ENCODE results near the gene PIM1.

PIM1 gene

GRCh38 chr6:37209461-37210205 is 39.7 kb downstream of the PIM1 start:
- H3K4me3 ChIP-seq (ENCODE audit: low read length): no peak overlapping the region
- TF ChIP-seq, protein P1, sequence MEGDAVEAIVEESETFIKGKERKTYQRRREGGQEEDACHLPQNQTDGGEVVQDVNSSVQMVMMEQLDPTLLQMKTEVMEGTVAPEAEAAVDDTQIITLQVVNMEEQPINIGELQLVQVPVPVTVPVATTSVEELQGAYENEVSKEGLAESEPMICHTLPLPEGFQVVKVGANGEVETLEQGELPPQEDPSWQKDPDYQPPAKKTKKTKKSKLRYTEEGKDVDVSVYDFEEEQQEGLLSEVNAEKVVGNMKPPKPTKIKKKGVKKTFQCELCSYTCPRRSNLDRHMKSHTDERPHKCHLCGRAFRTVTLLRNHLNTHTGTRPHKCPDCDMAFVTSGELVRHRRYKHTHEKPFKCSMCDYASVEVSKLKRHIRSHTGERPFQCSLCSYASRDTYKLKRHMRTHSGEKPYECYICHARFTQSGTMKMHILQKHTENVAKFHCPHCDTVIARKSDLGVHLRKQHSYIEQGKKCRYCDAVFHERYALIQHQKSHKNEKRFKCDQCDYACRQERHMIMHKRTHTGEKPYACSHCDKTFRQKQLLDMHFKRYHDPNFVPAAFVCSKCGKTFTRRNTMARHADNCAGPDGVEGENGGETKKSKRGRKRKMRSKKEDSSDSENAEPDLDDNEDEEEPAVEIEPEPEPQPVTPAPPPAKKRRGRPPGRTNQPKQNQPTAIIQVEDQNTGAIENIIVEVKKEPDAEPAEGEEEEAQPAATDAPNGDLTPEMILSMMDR (IDR thresholded peaks at IDR 0.05; ENCODE audit: insufficient read depth, low read depth, low read length, missing control alignments): no peak

DNA sequence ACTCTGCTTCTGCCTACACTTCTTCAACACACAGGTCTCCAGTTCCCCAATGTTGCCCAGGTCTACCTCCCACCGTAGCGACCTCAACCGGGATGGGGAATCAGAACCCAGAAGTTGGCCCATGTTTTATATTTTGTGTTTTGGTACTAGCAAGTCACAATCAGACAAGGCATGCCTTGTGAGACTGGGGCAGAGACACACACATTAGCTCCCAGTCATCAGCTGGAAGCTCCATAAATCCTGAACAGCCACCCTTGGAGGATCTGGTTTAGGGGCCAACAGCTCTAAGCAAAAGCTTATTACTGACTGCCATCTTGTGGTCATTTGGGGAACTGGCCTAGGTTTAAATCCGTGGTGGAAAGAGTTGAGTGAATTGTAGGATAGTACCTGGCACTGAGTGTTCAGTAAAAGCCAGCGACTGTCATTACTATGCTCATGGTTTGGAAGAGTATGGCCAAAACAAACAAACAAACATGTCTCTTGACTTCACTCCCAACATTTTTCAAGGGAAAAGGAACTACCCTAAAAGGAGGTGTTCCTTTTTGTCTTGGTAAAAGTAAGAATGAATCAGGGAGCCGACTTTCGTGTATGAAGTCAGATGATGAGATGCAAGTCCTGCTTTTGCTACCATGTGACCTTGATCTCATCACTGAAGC is 40.5 kb downstream of the PIM1 start:
- DNase-seq (ENCODE audit: low read depth): peak; percentile 83
- H3K4me3 ChIP-seq (ENCODE audit: low read length): no peak overlapping the region
- TF ChIP-seq, protein P1 (IDR thresholded peaks at IDR 0.05; ENCODE audit: insufficient read depth, low read depth, low read length, missing control alignments): peak; percentile 97

More at GRCh38 chr6:37209461-37210205, 39.7 kb downstream of the PIM1 start:
- DNase-seq (ENCODE audit: low read depth): no peak

DNA sequence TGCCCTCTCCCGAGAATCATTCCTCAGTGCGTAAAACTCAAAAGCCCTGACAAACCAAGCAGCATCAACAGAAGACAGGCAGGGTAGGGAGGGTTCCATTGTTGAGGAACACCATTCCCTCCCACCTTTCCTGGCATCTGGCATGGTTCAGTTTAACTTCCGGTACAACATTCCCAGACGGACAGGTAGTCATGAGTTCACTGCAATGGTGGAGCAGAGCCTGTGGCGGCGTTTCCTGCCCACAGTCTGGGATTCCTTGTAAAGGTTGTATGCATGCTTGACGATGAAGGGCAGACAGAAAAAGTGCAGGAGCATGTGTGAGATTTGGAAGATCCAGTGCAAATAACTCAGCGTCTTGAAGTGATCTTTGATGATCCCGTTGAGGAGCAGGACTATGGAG is 42.3 kb downstream of the PIM1 start:
- DNase-seq (ENCODE audit: low read depth): no peak
- H3K4me3 ChIP-seq (ENCODE audit: low read length): no peak overlapping the region
- TF ChIP-seq, protein P1 (IDR thresholded peaks at IDR 0.05; ENCODE audit: insufficient read depth, low read depth, low read length, missing control alignments): no peak

GRCh38 chr6:37218061-37218460 is 48.1 kb downstream of the PIM1 start:
- H3K4me3 ChIP-seq (ENCODE audit: low read length): no peak overlapping the region
- no peak for DNase-seq (ENCODE audit: low read depth)

GRCh38 chr6:37218511-37218910 is 48.6 kb downstream of the PIM1 start:
- H3K4me3 ChIP-seq (ENCODE audit: low read length): no peak overlapping the region
- no peak for DNase-seq (ENCODE audit: low read depth)

More at GRCh38 chr6:37218061-37218460, 48.1 kb downstream of the PIM1 start:
- TF ChIP-seq, protein P1 (IDR thresholded peaks at IDR 0.05; ENCODE audit: insufficient read depth, low read depth, low read length, missing control alignments): no peak

DNA sequence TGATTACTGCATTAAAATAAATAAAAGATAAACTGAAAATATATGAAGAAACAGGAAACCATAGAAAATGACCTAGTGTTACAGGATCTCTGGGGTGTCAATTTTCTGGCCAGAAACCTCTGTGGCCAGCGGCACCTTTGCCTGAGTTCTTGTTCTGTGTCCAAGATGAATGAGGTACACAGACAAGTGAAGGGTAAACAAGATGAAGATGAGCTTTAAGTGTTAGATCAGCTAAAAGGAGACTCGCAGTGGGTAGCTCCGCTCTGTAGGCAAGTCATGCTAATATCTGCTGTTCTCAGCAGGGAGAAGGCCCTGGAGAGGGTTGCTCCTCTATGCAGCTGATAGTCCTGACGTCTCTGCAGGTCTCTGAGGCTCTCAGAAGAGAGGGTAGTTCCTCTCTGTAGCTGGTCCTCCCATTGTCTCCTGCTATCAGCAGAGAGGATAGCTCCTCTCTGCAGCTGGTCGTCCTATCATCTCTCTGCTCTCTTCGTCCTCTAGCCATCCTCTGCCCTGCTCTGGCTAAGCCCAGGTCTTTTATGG is 51.7 kb downstream of the PIM1 start:
- no peak for DNase-seq (ENCODE audit: low read depth)
- TF ChIP-seq, protein P1 (IDR thresholded peaks at IDR 0.05; ENCODE audit: insufficient read depth, low read depth, low read length, missing control alignments): no peak
- H3K4me3 ChIP-seq (ENCODE audit: low read length): no peak overlapping the region

More at GRCh38 chr6:37218511-37218910, 48.6 kb downstream of the PIM1 start:
- TF ChIP-seq, protein P1 (IDR thresholded peaks at IDR 0.05; ENCODE audit: insufficient read depth, low read depth, low read length, missing control alignments): no peak

Data from epithelial cell of esophagus (primary cell).